SIG-M5 treated with dmso at 0.1 percent for 504 hours (cell line): Measurements from ENCODE around the gene FAM13A.

Experiments
- DNase-seq: peaks from one replicate; lab custom pipeline; 2025; ENCODE audit not compliant: unreplicated experiment; lab: John Stamatoyannopoulos, UW

FAM13A gene

DNA sequence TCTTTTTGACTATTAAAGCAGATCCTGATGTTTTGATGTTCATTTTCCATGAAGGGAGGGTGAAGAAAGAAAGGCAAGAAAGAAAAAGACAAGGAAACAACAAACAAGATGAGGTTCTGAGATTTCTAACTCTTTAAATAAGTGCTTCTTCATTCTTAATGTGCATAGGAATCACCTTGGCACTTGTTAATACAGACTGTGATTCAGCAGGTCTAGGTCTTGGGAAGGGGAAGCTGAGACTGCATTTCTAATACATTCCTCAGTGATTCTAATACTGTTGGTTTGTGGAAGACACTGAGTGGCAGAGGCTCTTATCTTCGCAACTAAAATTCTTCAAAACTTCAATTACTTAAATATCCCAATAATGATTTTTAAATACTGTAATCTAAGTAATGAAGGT lies 264.2 kb downstream of the FAM13A start:
- DNase-seq: no peak

DNA sequence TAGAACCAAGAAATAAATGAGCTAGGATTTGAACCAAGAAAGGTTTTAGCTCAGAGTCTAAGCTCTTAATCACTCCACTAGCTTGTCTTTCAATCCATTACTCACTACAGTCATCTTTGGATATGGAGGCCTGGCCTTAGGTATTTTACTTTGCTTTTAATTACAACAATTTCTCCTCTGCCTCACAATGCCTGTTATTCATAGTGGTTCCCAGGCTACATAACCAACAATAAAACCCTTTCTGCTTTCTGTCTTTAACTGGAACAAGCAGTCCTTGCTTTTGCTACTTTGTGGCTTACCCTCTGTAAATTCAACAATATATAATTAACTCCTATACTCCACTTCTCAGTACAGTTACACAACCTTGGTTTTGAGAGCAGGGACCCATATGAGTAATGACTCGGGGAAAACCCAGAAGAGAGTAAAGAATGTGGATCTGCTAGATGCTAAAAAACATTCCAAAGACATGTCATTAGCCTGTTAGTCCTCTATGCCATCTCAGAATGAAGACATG lies 264.7 kb downstream of the FAM13A start:
- no peak for DNase-seq

DNA sequence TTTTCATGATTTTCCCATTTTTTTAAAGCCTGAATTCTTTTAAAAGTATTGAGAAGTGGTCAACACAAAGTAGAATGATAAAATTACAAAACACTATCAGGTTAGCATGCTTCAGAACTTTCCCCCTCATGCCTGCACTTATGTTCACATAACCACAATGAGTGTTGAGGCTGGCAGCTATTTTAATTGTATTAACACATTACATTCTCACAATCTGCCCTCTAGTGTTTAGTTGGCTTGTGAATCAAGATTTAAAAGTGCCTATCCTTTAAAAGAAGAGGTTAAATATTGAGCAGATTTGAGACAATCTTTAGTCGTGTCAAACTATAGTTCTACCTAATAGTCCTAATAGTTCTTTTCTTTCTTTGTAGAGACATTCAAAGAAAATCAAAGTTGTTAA lies 265.7 kb downstream of the FAM13A start:
- no peak for DNase-seq

DNA sequence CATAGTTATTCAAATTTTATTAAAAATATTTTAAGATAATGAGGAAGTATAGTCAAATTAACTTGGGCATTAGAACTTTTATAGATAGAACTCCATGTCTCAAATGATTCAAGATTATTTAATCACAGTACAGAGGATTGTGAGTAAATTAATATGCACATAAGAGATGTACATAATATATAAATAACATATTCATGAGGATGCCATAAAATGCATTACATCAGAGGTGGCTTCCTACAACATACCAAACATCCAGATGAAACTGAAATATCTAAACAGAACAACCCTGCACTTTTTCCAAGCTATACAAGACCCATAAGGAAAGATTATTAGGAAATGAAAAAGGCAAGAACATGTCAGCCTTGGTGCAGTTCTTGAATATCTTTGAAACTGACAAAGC lies 268.1 kb downstream of the FAM13A start:
- no peak for DNase-seq

DNA sequence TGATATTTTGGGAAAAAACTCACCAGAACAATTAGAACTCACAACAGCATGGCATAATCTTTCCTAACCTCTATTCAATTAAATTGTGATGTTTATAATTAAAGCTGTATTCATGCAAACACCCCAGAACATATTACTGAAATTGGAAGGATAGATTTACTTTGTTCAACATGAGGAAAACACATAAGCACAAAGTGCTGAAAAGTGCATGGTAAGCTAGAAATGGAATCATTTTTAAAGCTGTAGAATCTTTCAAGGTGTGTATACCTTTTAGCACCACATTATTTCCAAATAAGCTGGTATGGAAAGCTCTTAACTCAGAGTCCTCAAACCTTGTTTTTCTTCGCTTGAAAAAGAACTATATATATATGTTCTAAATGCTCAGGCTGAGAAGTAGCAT lies 268.6 kb downstream of the FAM13A start:
- no peak for DNase-seq

DNA sequence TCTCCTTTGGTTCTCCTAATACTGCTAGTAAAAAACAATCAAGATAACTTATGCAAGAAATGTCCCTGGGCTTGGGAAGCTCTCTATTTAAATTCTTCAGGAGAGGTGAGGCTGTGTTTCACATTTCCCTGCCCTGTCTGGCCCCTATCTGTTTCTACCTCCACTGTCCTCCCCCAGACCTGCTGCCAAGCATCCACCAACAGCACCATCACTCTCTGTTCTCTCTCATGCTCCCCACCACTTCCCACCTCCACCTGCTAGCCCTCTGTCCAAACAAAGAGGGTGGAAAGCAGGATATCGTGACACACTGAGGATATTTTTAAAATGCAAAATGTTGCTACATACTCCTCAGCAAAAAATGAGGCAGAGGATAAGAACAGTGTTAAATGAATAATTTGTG lies 271.0 kb downstream of the FAM13A start:
- no peak for DNase-seq

DNA sequence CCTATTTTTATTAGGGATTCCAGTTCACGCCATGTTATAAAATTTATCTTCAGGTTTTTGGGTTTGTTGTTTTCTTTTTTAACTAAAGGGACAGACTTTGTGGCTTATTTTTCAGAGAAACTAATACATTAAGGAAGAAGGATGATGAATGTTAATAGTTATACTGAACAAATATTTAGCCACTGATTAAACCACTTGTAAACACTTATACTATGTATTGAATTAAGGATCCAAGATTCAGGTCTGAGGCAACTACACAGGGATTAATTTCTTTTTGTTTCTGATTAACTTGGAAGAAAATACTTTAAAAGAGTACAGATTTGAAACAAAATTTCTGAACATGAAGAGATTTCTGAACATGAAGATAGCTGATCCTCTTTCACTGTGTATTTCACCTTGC lies 276.6 kb downstream of the FAM13A start:
- no peak for DNase-seq

DNA sequence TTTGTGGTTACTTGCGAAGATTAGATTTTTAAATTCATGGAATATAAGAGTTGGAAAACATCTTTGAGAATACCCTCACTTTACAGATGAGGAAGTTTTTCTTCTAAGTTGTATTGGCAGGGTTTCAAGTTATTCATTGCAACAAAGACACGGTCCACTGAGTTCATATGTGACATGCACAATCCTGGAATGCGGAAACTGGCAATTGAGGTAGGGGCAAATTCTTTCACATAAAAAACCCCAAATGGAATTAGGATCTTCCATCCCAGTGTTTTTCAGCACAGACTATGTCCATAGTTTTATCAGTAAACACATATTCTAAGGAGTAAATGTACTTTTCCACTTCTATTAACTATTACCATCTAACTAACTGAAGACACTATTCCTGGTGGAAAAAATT lies 277.6 kb downstream of the FAM13A start:
- DNase-seq: no peak

DNA sequence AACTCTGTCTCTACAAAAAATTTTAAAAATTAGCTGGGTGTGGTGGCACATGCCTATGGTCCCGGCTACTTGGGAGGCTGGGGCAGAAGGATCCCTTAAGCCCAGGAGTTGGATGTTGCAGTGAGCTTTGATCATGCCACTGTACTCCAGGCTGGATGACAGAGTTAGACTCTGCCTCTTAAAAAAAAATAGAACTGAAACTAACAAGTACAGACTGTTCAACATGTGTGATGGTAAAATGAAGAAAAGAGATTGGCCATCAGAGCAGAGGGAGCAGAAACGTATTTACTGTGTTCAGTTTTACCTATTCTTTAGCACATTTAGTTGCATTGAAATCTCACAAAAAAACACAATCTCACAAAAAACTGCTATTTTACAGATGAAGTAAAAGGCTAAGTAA lies 281.5 kb downstream of the FAM13A start:
- no peak for DNase-seq

DNA sequence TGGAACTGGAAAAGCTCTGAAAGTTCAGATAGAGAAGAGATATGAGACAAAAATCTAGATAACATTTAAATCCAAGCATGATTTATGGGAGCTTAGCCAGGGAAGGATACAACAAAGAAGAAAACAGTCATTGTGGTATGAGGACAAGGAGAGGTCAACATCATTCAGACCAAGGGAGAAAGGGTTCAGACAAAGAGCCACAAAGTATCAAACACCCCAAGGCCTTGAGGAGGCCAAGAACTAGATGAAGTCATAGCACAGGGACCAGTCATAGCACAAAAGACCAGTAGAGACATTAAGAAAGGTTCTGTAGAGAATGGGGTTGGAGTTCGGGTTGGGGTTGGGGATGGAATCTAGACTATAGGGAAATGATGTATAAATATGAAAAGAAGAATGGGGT lies 282.0 kb downstream of the FAM13A start:
- no peak for DNase-seq

DNA sequence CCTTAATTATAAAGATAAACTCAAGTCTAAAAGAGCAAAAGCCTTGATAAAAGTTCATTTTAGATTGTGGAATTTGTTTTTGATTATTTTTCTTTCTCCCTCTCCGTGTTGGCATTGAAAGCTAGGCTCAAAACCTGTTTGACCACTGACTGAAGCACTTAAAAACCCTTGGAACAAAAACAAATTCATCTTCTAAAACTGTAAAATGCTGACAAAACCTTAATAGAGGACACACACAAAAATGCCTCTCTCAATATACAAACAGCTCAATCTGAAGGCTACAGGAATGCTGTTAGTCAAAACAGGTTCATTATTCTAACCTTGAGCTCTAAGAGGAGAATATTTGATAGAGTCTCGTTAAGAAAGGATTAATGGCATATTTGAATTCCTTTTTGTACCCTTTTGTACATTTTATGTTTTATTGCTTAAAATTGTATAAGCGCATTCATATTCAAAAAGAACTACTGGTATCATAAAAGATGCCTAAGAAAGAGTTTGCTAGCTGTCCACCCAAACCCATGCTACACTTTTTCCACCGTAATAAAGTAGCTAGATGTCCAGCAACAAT lies 285.0 kb downstream of the FAM13A start:
- DNase-seq: no peak

DNA sequence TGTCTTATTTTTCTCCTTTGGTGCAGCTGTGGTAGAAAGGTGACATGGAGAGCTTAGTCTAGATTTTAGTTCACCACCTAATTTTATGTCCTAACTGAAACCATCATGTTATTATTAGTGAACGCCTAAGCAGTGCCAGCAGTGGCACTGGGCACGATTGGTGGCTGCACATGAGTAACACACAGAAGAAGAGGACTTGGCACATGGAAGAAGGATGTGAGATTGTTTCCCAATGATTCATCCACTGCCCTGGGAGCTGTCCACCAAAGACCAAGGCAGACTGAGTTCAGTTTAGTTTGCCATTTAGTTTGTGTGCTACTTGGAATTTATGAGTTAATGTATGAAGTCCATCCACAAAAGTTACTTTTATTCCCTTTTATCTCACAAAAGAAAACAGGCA lies 291.3 kb downstream of the FAM13A start:
- DNase-seq: no peak

DNA sequence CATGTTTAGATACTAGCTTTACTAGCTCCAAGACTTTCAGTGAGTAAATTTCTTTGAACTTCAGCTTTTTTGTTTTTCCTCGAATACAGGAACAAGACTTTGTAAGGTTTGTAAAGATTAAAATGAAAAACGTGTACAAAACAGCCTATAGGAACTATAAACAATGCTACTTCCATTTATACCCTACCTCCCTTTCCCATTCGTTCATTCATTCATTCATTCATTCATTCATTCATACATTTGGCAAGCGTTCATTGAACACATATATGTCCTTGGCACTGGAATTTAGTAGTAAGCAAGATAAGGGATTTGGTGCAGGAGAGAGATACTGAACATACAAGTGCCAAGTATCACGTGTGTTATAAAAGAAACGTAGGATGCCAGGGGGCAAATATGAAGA lies 293.9 kb downstream of the FAM13A start:
- DNase-seq: no peak

DNA sequence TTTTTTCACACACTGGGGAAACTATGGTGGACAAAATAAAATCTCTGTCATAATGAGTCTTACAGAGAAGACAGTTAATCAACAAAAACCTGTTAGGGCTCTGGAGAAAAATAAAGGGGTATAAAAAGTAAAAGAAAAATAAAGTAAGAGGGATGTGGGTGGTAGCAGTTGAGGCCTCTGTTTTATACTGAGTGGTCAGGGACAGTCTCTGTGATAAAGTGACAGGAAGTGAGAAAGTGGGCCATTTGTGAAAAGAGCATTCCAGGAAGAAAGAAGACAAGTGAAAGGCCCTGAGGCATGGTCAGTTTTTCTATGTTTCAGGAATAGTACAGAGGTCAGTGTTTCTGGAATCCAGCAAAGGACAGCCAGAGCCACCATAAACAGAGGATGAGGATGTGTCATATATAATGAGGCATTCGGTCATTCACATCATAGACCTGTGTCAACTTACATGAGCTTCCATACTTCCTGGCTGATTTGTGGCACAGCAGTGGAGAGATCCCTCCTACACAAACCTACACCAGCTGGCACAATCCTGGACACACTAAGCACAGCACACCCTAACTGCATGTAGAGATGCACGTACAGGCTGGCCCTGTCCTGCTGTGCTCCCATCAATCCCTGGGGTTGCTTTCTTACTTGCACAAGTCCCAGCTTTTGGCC lies 295.0 kb downstream of the FAM13A start:
- DNase-seq: no peak

DNA sequence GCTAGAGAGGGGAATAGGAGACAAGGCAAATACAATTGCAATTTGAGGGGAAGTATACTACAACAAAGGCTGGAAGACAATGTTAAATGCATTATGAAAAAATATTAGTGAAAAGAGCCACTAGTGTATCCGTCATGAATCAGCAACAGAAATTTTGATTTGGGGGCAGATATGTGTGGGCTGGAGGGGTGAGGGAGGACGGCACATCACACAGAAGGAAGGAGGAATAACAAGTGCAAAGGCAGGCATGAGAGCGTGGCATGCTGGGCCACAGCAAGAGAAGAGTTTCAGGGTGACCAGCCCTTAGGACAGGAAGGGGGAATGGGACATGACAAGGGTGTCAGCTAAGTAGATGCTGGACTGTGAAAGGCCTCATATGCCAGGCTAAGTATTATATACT lies 295.6 kb downstream of the FAM13A start:
- DNase-seq: no peak

DNA sequence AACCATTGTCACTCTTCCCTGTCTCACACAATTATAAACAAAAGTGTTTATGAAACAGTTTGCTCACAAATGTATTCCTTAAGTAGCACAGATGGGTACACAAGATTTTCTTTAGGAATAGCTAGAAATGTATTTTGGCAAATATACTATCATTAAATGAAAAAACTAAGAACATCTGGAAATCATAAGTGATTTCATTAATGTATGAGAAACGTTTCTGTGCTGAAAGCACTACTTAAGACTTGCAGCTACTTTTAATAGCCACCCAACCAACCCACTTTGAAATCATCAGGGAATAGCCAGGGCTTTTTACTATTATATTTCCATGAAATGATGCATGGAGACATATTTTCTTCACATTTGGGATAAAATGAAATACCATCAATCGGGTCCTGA lies 297.1 kb downstream of the FAM13A start:
- no peak for DNase-seq

DNA sequence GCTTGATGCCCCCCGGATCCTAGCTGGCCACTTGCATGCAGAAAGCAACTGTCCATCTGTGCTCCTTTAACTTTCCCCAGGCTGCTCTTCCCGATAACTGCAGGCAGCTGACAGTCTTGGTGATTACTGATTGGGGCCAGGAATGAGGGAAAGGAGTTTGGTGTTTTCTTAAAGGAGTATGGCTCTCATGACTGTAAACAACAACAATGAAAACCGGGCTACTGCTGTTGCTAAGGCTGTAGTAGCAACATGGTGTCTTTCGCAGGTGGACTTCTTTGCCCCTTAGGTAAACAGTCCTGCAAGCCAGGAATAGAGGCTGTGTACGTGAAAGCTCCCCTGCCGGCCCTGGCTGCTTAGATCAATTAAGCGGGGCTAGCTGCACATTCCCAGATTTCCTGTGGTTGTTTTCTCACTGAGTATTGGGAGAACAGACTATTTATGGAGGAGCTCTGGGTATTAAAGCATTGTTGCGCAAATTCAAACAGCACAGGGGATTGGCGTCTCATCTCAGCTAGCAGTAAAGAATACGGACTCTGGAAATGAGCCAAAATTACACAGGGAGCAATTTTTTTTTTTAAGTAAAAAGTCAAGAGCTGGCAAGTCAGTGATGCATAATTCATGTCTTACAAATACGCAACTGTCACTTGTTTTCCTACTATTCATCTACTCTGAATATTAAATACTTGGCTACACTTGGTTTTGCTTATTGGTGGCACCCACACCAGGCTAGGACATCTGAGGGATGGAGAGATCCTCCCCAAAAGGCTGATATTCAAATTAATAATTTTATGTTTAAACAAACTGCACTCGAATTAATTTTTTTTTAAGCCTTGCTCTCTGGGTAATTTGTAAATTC lies 297.7 kb downstream of the FAM13A start:
- DNase-seq: no peak

DNA sequence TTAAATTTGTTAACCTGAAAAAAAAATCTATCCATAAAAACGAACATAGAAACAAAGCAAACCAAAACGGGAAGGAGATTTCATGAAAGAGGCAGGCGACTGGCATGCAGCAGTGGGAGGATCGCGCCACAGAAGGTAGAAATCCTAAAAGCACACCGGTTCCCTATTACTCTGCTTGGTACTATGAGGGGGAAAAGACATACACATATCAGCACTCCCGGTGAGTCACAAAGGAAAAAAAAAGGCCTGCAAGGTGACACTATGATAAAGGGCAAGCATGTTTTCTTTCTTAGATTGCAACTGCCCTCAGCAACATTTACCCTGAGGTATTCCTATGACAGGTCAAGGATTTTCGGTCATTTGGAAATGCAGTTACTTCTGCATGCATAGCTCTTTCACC lies 298.7 kb downstream of the FAM13A start:
- no peak for DNase-seq

DNA sequence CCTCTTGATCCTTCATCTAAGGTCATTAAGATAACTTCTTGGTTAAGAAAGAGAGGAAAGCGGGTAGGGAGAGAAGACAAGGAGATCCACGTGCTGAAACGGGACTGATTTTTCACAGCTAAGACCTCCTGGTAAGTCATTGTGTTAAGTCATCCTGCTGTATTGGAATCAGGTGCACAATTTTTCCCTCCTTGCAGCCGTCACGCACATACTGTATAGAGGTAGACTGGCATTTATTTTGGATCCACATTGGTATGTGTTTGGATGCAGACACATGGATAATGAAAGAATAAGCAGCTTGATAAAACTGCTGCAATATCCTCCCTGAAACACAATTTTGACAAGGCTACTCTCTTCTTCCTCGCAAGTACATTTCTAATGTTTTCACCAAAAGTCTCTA lies 299.2 kb downstream of the FAM13A start:
- DNase-seq: no peak

DNA sequence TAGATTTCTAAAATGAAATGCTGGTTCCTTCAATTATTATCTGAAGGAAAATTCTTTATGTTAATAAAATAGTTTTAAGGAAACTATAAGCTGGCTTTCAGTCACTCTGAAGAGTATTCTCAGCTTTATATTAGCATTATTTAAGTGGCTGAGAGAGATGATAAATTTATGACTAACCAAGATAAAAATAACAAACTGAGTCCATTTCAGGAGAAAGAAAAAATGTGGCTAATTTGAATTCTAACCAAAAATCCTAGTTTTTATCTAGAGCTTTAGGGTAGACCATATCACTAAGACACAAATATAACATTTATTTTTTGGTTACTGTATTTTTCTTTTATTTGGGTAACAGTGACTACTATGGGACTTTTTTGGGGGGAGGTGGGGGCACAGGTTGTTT lies 299.9 kb downstream of the FAM13A start:
- no peak for DNase-seq

DNA sequence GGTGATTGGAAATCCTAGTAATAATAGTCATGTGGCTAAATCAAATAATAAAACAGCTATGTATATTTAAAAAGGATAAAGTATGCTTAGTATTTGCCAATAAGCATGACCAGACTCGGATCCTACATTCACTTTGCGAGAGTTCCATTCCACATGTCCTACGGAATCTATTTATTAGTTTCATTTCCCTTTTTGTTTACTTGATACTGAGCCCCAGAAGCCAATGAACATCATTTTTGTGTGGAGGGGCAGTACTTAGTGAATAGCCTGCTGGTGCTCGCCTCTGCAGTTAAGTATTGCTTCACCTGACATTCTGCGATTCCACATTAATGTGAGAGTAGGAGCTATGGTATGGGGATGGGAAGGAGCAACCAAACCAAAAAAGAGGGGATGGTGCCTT lies 300.8 kb downstream of the FAM13A start:
- DNase-seq: no peak

DNA sequence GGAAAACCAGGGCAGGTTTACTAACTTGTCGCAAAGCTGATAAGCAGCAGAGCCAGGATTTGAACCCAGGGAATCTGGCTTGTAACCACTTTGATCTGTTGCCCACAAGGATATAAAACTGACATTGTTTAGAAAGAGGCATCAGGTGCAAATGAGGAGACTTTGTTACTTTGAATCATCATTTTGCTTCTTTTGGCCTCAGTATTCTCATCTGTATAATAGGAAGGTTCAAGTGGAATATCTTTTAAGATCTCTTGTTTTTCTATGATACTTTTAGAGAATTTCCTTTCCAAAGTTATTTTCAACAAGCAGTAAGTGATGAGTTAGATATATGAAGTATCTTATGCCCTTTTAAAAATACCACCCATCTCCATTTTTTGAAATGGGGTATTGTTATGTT lies 301.5 kb downstream of the FAM13A start:
- no peak for DNase-seq
